Transverse colon (tissue), 4 donors: Measurements from ENCODE around the gene SLC2A13.

ENCODE experiments used
- CTCF ChIP-seq, 5 experiments: fragments of 200-600 bp in 3 of 5; fragments of 450-650 bp in 2 of 5; sonication (generic) in 3 of 5; IDR thresholded peaks; 1 replicate in 2 of 5; 2 replicates in 3 of 5; pipeline ENCODE4 v1.5.1; 2016 to 2017; ENCODE audit warnings: antibody characterized with exemption in 5 of 5, inconsistent platforms in 3 of 5, mild to moderate bottlenecking in 2 of 5, moderate library complexity in 1 of 5
- EP300 ChIP-seq: sonication (generic); formaldehyde crosslinking; IDR thresholded peaks from one replicate; pipeline ENCODE4 v1.6.1; 2017; ENCODE audit warnings: antibody characterized with exemption, low read depth
- POLR2A ChIP-seq: fragments of 450-650 bp; IDR thresholded peaks from one replicate; pipeline ENCODE4 v1.6.1; 2016; ENCODE audit warnings: antibody characterized with exemption, mild to moderate bottlenecking, moderate library complexity
- POLR2AphosphoS5 ChIP-seq, 3 donors: sonication (generic); formaldehyde crosslinking; IDR thresholded peaks; one replicate each; pipeline ENCODE4 v1.6.1; 2016; ENCODE audit warnings: antibody characterized with exemption in 3 of 3

DNA sequence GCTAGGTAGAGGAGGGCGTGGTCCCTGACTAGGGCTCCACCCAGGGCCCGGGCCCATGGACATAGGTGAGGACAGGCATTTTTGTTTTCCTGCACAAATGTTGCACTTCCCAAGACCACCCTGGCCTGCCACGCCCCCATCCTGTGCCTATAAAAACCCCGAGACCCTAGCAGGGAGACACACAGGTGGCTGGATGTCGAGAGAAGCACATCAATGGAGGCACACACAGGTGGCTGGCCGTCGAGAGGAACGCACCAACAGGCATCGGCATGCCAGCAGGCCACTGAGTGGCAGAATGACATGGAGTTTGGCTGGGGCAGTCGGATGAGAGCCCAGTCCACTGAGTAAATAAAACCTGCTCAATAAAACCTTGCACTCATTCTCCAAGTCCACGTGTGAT lies 328.4 kb downstream of the SLC2A13 start:
- no peak for TF ChIP-seq CTCF (IDR thresholded peaks at IDR 0.05)
- TF ChIP-seq POLR2A, result no peak
- TF ChIP-seq EP300, result no peak
- no peak for TF ChIP-seq POLR2AphosphoS5 (IDR thresholded peaks at IDR 0.05)
